K562 (cell line): ENCODE measurements around the gene BIVM. TPM values are rescaled to one million over a fixed set of nuclear protein-coding genes. Genes with fewer than 3 reads are reported as not detected.
A peak's percentile ranks its signal among the peaks of the same experiment; 100 is the strongest.

ENCODE experiments used
- ARID3B ChIP-seq: fragments of 250-450 bp; sonication (Bioruptor Pico); IDR thresholded peaks from 2 replicates; pipeline ENCODE4 v1.4.0; 2020; ENCODE audit warnings: borderline replicate concordance
- ARNT ChIP-seq, 2 experiments: fragments of 450-650 bp; IDR thresholded peaks; 2 replicates each; pipeline ENCODE4 v1.6.1; 2016; ENCODE audit warnings: mild to moderate bottlenecking in 1 of 2
- ATF3 ChIP-seq, 2 experiments: fragments of 450-650 bp in 1 of 2; sonication (generic) in 1 of 2; formaldehyde crosslinking in 1 of 2; IDR thresholded peaks in 1 of 2; conservative IDR thresholded peaks in 1 of 2; 2 replicates each; pipeline versions ENCODE4 v1.6.1 to v1.8.1; 2016 to 2023; ENCODE audit warnings: mild to moderate bottlenecking in 2 of 2, moderate library complexity in 2 of 2, inconsistent platforms in 1 of 2, missing genetic modification reagents in 1 of 2
- CHCHD3 ChIP-seq: fragments of 250-450 bp; sonication (Bioruptor Pico); IDR thresholded peaks from 2 replicates; pipeline ENCODE4 v2.1.2; 2022; ENCODE audit warnings: mild to moderate bottlenecking
- ELK3 ChIP-seq: fragments of 450-650 bp; formaldehyde crosslinking; IDR thresholded peaks from 2 replicates; pipeline ENCODE4 v1.4.0; 2020; ENCODE audit warnings: mild to moderate bottlenecking
- FOXJ2 ChIP-seq: fragments of 200-800 bp; sonication (Bioruptor generic); IDR thresholded peaks from 2 replicates; pipeline ENCODE4 v1.6.1; 2016; ENCODE audit warnings: missing genetic modification characterization, missing compliant biosample characterization
- FUS ChIP-seq: fragments of 200-400 bp; formaldehyde crosslinking; optimal IDR thresholded peaks from 2 replicates; pipeline ENCODE3; 2017; ENCODE audit warnings: low read depth, low read length
- HSF4 ChIP-seq: fragments of 250-450 bp; sonication (Bioruptor Pico); IDR thresholded peaks from 2 replicates; pipeline ENCODE4 v2.1.2; 2022; ENCODE audit warnings: mild to moderate bottlenecking, moderate library complexity, borderline replicate concordance
- KDM4B ChIP-seq, 2 experiments: fragments of 450-650 bp in 1 of 2; sonication (generic) in 1 of 2; IDR thresholded peaks; 2 replicates each; pipeline ENCODE4 v1.6.1; 2016 to 2017; ENCODE audit warnings: borderline replicate concordance in 2 of 2, antibody characterized with exemption in 1 of 2, low read depth in 1 of 2, mild to moderate bottlenecking in 1 of 2
- MAFG ChIP-seq: fragments of 450-650 bp; conservative IDR thresholded peaks from 2 replicates; pipeline ENCODE4 v1.6.1; 2016; ENCODE audit warnings: missing genetic modification characterization, missing compliant biosample characterization
- PURB ChIP-seq: sonication (generic); formaldehyde crosslinking; IDR thresholded peaks from 2 replicates; pipeline ENCODE4 v1.9.0; 2021; ENCODE audit warnings: low read depth, mild to moderate bottlenecking, missing genetic modification reagents
- PYGO2 ChIP-seq: fragments of 450-650 bp; IDR thresholded peaks from 2 replicates; pipeline ENCODE4 v1.6.1; 2016; ENCODE audit warnings: mild to moderate bottlenecking, missing genetic modification characterization, moderate library complexity, missing compliant biosample characterization
- SMARCC2 ChIP-seq: fragments of 450-650 bp; IDR thresholded peaks from 2 replicates; pipeline ENCODE4 v1.6.1; 2017; ENCODE audit warnings: antibody characterized with exemption, moderate library complexity, mild to moderate bottlenecking, low read depth
- STAG1 ChIP-seq: sonication (generic); formaldehyde crosslinking; IDR thresholded peaks from 2 replicates; pipeline ENCODE4 v1.5.0; 2020; ENCODE audit warnings: missing genetic modification reagents, borderline replicate concordance
- TAF9B ChIP-seq: fragments of 450-650 bp; IDR thresholded peaks from 2 replicates; pipeline ENCODE4 v1.6.1; 2018; ENCODE audit warnings: mild to moderate bottlenecking; ENCODE audit not compliant: partially characterized antibody
- THAP7 ChIP-seq: fragments of 250-450 bp; sonication (Bioruptor Pico); IDR thresholded peaks from 2 replicates; pipeline ENCODE4 v1.5.0; 2021
- ZBTB26 ChIP-seq: fragments of 450-650 bp; formaldehyde crosslinking; IDR thresholded peaks from 2 replicates; pipeline ENCODE4 v1.4.0; 2022; ENCODE audit warnings: missing genetic modification characterization
- ZKSCAN3 ChIP-seq: fragments of 250-450 bp; sonication (Bioruptor Pico); IDR thresholded peaks from 2 replicates; pipeline ENCODE4 v1.4.0; 2020
- ZNF586 ChIP-seq: fragments of 450-650 bp; formaldehyde crosslinking; conservative IDR thresholded peaks from 2 replicates; pipeline ENCODE4 v1.4.0; 2020; ENCODE audit warnings: mild to moderate bottlenecking, moderate library complexity
- ZNF707 ChIP-seq: fragments of 250-450 bp; sonication (Bioruptor Pico); conservative IDR thresholded peaks from 2 replicates; pipeline ENCODE4 v1.8.0; 2022; ENCODE audit warnings: inconsistent platforms, mild to moderate bottlenecking, moderate library complexity
- polyA plus RNA-seq, 8 experiments: library from polyadenylated mRNA; depleted of rRNA in 4 of 8; stranded (reverse) in 5 of 8; unstranded in 3 of 8; fragments of >200 nt; fragmentation: Nextera tagmentation in 2 of 8; fragmentation: Illumina TruSeq in 1 of 8; extraction: Ambion mirVana in 2 of 8; extraction: Trizol in 1 of 8; gene quantifications; 2 replicates each; pipeline versions ENCODE4 v1.2.1 to v1.2.3, GENCODE V29; 2011 to 2014; ENCODE audit warnings: inconsistent platforms in 1 of 8, missing spikeins in 1 of 8
- total RNA-seq, 7 experiments: library from RNA; depleted of rRNA in 6 of 7; stranded (reverse); fragments of >200 nt in 6 of 7; fragmentation: Illumina TruSeq in 2 of 7; extraction: Trizol in 2 of 7; gene quantifications; 2 replicates each; pipeline versions ENCODE4 v1.2.1 to v1.2.3, GENCODE V29; 2011 to 2021; ENCODE audit warnings: low replicate concordance in 1 of 7

Gene BIVM
- total and polyA plus RNA-seq, 9 of the 15 experiments (the other 6 are each of a cell fraction or from before 2014, with no cell fraction given) = 3.6 to 23.1 (median 16.8) TPM

GRCh38 chr13:102845630-102846260 lies 46.8 kb downstream of the BIVM start, which contains the start of gene ERCC5 (continued):
- TF ChIP-seq ELK3 = no peak
- TF ChIP-seq ZKSCAN3 (CRISPR knock-in tag) = no peak
- TF ChIP-seq ARID3B = no peak
- TF ChIP-seq ZNF586 = no peak
- TF ChIP-seq THAP7 (CRISPR knock-in tag) = no peak
- TF ChIP-seq ATF3 (IDR thresholded peaks at IDR 0.05) = no peak
- TF ChIP-seq ATF3 (CRISPR knock-in tag; conservative IDR thresholded peaks at IDR 0.05) = no peak
- TF ChIP-seq ARNT (IDR thresholded peaks at IDR 0.05) = no peak
- no peak for TF ChIP-seq STAG1 (CRISPR knock-in tag)
- TF ChIP-seq ZNF707 (CRISPR knock-in tag) = no peak
- no peak; a peak in 1 of 4 replicates for TF ChIP-seq KDM4B (IDR thresholded peaks at IDR 0.05; ENCODE audit: borderline replicate concordance in 2 of 2, low read depth in 1 of 2)
- TF ChIP-seq HSF4 (CRISPR knock-in tag) = no peak
- peak; percentile 41 for TF ChIP-seq TAF9B
- TF ChIP-seq PYGO2 (tag) = no peak
- no peak for TF ChIP-seq FOXJ2
- no peak for TF ChIP-seq MAFG (tag)
- no peak for TF ChIP-seq FUS
- no peak for TF ChIP-seq ZBTB26 (CRISPR knock-in tag)
- TF ChIP-seq SMARCC2 = no peak
- no peak for TF ChIP-seq CHCHD3 (CRISPR knock-in tag)
- no peak for TF ChIP-seq PURB (CRISPR knock-in tag)
